Stimulated activated naive CD8-positive, alpha-beta T cell treated with anti-CD3 and anti-CD28 coated beads, Interleukin-15, amount 100 ng/mL, for 72 hours (primary cell): Measurements from ENCODE around the gene BEND6.
"Not testable (repeated sequence)": the region's sequence is repeated elsewhere in the genome, so short reads cannot be mapped to it uniquely, and the experiment has no call there.

ENCODE experiments used
- ATAC-seq: fragments of 150-1000 bp; cut with Tn5 transposase; 2 replicates; pipeline ENCODE4 v1.10.0; 2021; ENCODE audit warnings: mild to moderate bottlenecking, moderate library complexity
- DNase-seq, 2 donors: peaks; one replicate each; pipeline ENCODE4 v3.0.0; 2021 to 2022
- H3K27ac Mint-ChIP-seq, 2 donors: one replicate each; pipeline ENCODE4 v1.8.0; 2022; ENCODE audit warnings: mild to moderate bottlenecking in 2 of 2, mixed read lengths in 2 of 2, moderate library complexity in 2 of 2
- H3K27me3 Mint-ChIP-seq: one replicate; pipeline ENCODE4 v1.8.0; 2022; ENCODE audit warnings: mixed read lengths
- H3K4me1 Mint-ChIP-seq: one replicate; pipeline ENCODE4 v1.8.0; 2022; ENCODE audit warnings: mild to moderate bottlenecking, mixed read lengths
- H3K4me3 Mint-ChIP-seq, 2 donors: one replicate each; pipeline ENCODE4 v1.8.0; 2022; ENCODE audit warnings: mild to moderate bottlenecking in 2 of 2, mixed read lengths in 2 of 2, moderate library complexity in 1 of 2
- H3K9me3 Mint-ChIP-seq, 2 donors: one replicate each; pipeline ENCODE4 v1.8.0; 2022; ENCODE audit warnings: mixed read lengths in 2 of 2

The BEND6 gene

GRCh38 chr6:57024775-57025174 is 69.9 kb downstream of the BEND6 start:
- Mint-ChIP-seq H3K4me3 (no peak overlapping the region), H3K27ac (no peak overlapping the region), H3K4me1 (no peaks in the 10 kb centered on the region), H3K27me3 (peaks cover 9% of the 10 kb centered on the region), H3K9me3 (peaks cover 15 to 18% of the 10 kb centered on the region in 2 donors)
- DNase-seq (no peak), ATAC-seq (no peak)

GRCh38 chr6:57026001-57026400 is 71.1 kb downstream of the BEND6 start:
- Mint-ChIP-seq H3K27me3 (peaks cover 9% of the 10 kb centered on the region), H3K4me3 (no peak overlapping the region), H3K27ac (no peak overlapping the region), H3K9me3 (peaks cover 15 to 18% of the 10 kb centered on the region in 2 donors), H3K4me1 (no peaks in the 10 kb centered on the region)
- DNase-seq (no peak), ATAC-seq (no peak)

DNA sequence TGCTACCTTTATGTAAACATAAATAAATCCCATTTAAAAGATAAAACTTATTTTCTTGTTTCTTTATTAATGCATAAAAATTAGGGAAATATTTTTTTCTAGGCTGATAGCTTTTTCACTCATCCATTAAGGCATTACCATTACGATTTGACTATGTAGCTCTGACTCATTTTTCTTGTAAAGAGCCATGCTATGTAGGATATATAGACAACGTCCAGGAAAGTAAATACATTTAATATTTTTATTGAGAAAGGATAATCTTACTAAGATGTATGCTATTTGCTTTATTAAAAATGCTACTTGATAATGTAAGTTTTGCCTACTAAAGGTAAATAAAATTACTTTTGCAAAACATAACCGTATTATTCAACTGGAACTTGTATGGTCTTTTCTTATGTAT is 72.4 kb downstream of the BEND6 start:
- Mint-ChIP-seq H3K4me1 (no peaks in the 10 kb centered on the region), H3K4me3 (no peak overlapping the region), H3K27ac (no peak overlapping the region), H3K27me3 (peaks cover 9% of the 10 kb centered on the region), H3K9me3 (peaks cover 15 to 18% of the 10 kb centered on the region in 2 donors)
- DNase-seq (no peak), ATAC-seq (no peak)

DNA sequence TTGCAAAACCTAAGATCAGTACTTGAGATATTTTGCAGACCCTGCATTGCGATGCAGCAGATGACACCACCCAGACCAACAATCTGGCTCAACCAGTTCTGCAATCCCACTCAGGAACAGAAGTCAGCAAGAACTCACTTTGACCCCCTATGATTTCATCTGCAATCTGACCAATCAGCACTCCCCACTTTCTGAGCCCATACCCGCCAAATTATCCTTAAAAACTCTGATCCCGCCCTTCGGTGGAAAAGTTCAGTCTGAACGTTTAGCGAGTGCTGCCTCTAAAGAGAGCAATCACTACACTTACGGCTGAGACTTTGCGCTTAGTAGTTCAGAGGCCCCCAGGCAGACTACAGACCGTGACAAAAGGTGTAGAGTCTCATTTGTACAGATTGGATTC is 74.3 kb downstream of the BEND6 start:
- no peaks in the 10 kb centered on the region for H3K4me1 Mint-ChIP-seq
- H3K27me3 Mint-ChIP-seq = peaks cover 9% of the 10 kb centered on the region
- no peak overlapping the region for H3K27ac Mint-ChIP-seq
- no peak overlapping the region for H3K4me3 Mint-ChIP-seq
- no peak for DNase-seq
- H3K9me3 Mint-ChIP-seq = peaks cover 15 to 18% of the 10 kb centered on the region in 2 donors
- no peak for ATAC-seq

- Mint-ChIP-seq H3K9me3 (no peaks in the 10 kb centered on the region), H3K27me3 (peaks cover 11% of the 10 kb centered on the region), H3K4me1 (no peaks in the 10 kb centered on the region), H3K4me3 (no peak overlapping the region), H3K27ac (no peak overlapping the region)
- DNase-seq = no peak
- no peak for ATAC-seq
These were observed 78.3 kb downstream of the BEND6 start for GRCh38 chr6:57033228-57033627.

DNA sequence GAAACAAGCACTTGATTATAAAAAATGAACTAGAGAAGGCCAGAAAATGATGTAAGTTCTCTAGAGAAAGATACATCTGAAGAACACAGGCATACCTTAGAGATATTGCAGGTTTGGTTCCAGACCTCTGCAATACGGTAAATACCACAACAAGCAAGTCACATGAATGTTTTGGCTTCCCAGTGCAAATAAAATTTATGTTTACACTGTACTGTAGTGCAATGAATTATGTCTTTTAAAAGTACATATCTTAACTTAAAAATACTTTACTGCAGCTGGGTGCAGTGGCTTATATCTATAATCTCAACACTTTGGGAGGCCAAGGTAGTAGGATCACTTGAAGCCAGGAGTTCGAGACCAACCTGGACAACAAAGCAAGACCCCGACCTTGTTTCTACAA is 80.6 kb downstream of the BEND6 start:
- no peak for ATAC-seq
- no peaks in the 10 kb centered on the region for H3K4me1 Mint-ChIP-seq
- no peak overlapping the region for H3K27ac Mint-ChIP-seq
- H3K9me3 Mint-ChIP-seq = no peaks in the 10 kb centered on the region
- H3K27me3 Mint-ChIP-seq = peaks cover 35% of the 10 kb centered on the region
- H3K4me3 Mint-ChIP-seq = no peak overlapping the region
- no peak for DNase-seq

DNA sequence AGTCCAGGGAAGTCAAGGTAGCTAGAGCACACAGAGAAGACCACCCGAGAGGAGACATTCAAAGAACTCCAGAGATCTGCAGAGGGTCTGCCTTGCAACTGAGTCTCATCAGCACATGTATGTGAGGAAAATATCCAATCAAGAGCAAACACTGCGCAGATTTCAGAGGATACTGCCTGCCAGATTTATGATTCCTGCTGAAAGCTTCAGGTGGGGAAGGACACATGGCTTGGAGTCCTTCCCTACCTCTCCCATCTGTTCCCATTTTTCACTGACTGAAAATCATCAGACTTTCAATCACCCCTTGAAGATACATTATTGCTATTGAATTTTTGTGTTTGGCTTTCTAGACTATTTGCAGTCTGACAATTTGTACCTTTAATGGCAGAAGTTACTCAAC is 84.0 kb downstream of the BEND6 start:
- Mint-ChIP-seq H3K4me3 (no peak overlapping the region), H3K27ac (no peak overlapping the region), H3K27me3 (peaks cover 67% of the 10 kb centered on the region), H3K9me3 (no peaks in the 10 kb centered on the region), H3K4me1 (no peaks in the 10 kb centered on the region)
- ATAC-seq (no peak), DNase-seq (no peak)

DNA sequence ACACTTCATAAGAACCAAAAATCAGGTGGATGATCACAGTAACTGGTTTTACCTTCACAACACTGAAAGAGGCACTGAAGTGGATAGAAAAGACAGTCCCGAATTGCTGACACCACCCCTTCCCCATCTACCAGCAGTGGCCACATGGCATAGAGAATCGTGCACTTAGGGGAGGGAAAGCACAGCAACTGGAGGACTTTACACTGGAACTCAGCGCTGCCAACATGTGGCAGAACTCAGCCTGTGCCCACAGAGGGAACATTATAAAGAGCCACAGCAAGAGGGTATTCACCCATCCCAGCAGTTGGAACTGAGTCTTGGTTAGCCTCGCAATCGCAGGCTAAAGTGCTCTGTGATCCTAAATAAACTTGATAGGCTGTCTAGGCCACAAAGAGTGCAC is 85.1 kb downstream of the BEND6 start:
- Mint-ChIP-seq H3K27me3 (peaks cover 78% of the 10 kb centered on the region), H3K4me1 (no peaks in the 10 kb centered on the region), H3K4me3 (no peak overlapping the region), H3K27ac (no peak overlapping the region), H3K9me3 (no peaks in the 10 kb centered on the region)
- DNase-seq (no peak), ATAC-seq (peak; percentile 68)

DNA sequence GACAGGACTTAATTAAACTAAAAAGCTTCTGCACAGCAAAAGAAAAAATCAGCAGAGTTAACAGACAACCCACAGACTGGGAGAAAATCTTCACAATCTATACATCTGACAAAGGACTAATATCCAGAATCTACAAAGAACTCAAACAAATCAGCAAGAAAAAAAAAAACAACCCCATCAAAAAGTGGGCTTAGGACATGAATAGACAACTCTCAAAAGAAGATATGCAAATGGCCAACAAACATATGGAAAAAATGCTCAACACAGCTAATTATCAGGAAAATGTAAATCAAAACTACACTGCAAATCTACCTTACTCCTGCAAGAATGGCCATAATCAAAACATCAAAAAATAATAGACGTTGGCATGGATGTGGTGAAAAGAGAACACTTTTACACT is 89.2 kb downstream of the BEND6 start:
- DNase-seq, ATAC-seq, H3K4me3 Mint-ChIP-seq, H3K27ac Mint-ChIP-seq, H3K9me3 Mint-ChIP-seq: not testable (repeated sequence)
- Mint-ChIP-seq H3K27me3 (peaks cover 68% of the 10 kb centered on the region), H3K4me1 (peaks cover 24% of the 10 kb centered on the region)

DNA sequence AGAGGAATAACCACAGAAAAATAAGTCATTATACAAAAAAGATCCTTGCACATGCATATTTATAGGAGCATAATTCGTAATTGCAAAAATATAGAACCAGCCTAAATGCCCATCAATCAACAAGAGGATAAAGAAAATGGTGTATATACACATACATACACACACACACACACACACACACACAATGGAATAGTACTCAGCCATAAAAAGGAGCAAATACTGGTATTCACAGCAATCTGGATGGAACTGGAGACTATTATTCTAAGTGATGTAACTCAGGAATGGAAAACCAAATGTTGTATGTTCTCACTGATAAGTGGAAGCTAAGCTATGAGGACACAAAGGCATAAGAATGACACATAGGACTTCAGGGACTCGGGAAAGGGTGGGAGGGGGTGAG is 89.7 kb downstream of the BEND6 start:
- ATAC-seq (no peak), DNase-seq (no peak)
- Mint-ChIP-seq H3K4me3 (no peak overlapping the region), H3K27ac (no peak overlapping the region), H3K4me1 (peaks cover 29% of the 10 kb centered on the region), H3K9me3 (no peaks in the 10 kb centered on the region), H3K27me3 (peaks cover 63% of the 10 kb centered on the region)

GRCh38 chr6:57046332-57047256 is 91.7 kb downstream of the BEND6 start, which contains the start of gene KIAA1586:
Gene KIAA1586, plus strand, starts transcription at chr6:57046693. Its CDS starts 63 bp downstream, at chr6:57046756.
- peaks cover 41% of the 10 kb centered on the region for H3K4me1 Mint-ChIP-seq
- peaks cover 43% of the 10 kb centered on the region for H3K27me3 Mint-ChIP-seq
- peak; percentile 94 for ATAC-seq
- peak; percentile 73 to 80 for DNase-seq
- peak within 1 kb of the TSS; percentile 98 for H3K27ac Mint-ChIP-seq
- H3K9me3 Mint-ChIP-seq = not testable (repeated sequence)
- H3K4me3 Mint-ChIP-seq = peak within 1 kb of the TSS; percentile 94 to 96

GRCh38 chr6:57047257-57047585 is 92.3 kb downstream of the BEND6 start:
- ATAC-seq = peak; percentile 66
- H3K4me1 Mint-ChIP-seq = peaks cover 41% of the 10 kb centered on the region
- H3K4me3 Mint-ChIP-seq, DNase-seq, H3K27ac Mint-ChIP-seq, H3K9me3 Mint-ChIP-seq: not testable (repeated sequence)
- H3K27me3 Mint-ChIP-seq = peaks cover 36% of the 10 kb centered on the region

DNA sequence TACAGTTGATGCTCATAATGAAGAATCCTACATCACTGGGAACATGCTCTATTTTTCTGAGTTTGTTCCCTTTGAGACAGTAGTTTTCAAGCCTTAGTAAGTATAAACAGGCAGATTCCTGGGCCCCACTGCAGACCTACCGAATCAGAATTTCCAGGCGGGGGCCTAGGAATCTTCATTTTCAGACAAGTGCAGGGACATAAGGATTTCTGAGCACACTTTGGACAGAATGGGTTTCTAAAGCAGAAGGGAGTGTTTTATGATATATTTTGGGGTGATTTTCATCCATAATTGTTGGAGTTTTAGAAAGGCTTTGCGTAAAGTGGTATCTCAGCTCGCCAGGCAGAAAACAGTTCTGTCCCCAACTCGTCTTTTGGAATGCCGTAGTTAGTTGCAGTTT is 93.0 kb downstream of the BEND6 start:
- Mint-ChIP-seq H3K4me1 (peaks cover 41% of the 10 kb centered on the region), H3K27ac (peak overlapping the region in 1 of 2 donors; percentile 82), H3K27me3 (peaks cover 31% of the 10 kb centered on the region), H3K4me3 (peak overlapping the region; percentile 63 to 85)
- not testable (repeated sequence) for DNase-seq, H3K9me3 Mint-ChIP-seq, ATAC-seq

DNA sequence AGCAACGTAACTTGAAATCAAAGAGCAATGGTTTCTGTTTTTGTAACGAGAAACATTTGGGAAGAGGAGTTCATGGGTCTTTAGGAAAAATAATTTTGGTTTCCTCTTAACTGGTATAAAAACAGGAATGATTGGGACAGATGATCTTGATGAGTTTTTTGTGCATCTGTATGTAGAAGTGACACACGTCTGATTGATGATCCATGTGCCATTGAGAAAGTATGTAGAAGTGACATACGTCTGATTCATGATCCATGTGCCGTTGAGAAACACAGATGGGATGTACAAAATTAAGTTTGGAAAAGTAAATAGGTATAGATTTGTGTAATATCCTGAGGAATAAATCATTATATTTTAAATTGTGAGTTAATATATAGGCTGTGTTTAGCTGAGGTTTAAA is 93.7 kb downstream of the BEND6 start:
- peak overlapping the region; percentile 63 to 85 for H3K4me3 Mint-ChIP-seq
- H3K9me3 Mint-ChIP-seq = no peaks in the 10 kb centered on the region
- peaks cover 24% of the 10 kb centered on the region for H3K27me3 Mint-ChIP-seq
- peaks cover 41% of the 10 kb centered on the region for H3K4me1 Mint-ChIP-seq
- H3K27ac Mint-ChIP-seq = no peak overlapping the region
- ATAC-seq (no peak), DNase-seq (no peak)

DNA sequence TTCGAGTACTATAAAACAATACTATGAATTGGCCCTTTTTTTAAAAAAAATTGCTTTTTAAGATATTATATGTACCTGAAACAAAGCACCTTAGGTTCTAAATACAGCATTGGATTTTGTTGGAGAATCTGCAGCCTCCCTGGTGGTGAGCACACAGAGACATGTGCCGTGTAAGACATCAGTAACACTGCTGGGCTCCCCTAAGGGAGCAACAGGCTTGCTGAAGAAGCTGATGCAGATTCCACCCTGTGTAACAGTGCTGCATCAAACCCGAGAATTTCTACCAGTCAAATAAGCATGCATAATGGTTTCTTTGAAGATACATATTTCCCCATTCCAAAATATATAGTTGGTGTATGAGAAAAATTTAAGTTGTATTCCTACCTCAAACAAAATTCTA is 108.9 kb downstream of the BEND6 start:
- DNase-seq (no peak), ATAC-seq (no peak)
- Mint-ChIP-seq H3K9me3 (no peaks in the 10 kb centered on the region), H3K27ac (no peak overlapping the region), H3K4me1 (no peaks in the 10 kb centered on the region), H3K4me3 (no peak overlapping the region), H3K27me3 (no peaks in the 10 kb centered on the region)

- Mint-ChIP-seq H3K4me1 (no peaks in the 10 kb centered on the region), H3K9me3 (no peaks in the 10 kb centered on the region), H3K4me3 (no peak overlapping the region), H3K27ac (no peak overlapping the region), H3K27me3 (no peaks in the 10 kb centered on the region)
- DNase-seq (no peak), ATAC-seq (no peak)
These were observed 109.9 kb downstream of the BEND6 start for GRCh38 chr6:57064809-57065208.

DNA sequence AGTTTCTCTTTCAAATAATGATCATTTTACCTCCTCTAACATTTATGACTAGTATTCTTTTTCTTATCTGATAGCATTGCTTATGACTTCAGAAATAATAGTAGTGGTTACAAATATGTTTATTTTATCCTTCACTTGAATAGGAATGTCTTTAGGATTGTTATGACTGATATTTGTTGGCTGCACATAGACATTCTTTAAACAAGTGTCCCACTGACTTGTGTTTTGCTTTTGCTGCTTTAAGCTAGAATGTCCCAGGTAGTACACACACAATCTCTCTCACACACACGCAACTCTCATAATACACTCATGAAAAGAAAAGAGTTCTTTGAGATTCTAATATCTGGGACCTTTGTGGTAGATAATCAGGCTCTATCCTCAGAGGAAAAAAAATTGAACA is 113.2 kb downstream of the BEND6 start:
- H3K27me3 Mint-ChIP-seq = no peaks in the 10 kb centered on the region
- H3K4me3 Mint-ChIP-seq = no peak overlapping the region
- H3K27ac Mint-ChIP-seq = no peak overlapping the region
- no peak for DNase-seq
- H3K4me1 Mint-ChIP-seq = no peaks in the 10 kb centered on the region
- no peaks in the 10 kb centered on the region for H3K9me3 Mint-ChIP-seq
- ATAC-seq = no peak
